ENCODE results near the gene NUDT8. TPM values are rescaled to one million over a fixed set of nuclear protein-coding genes. Genes with fewer than 3 reads are reported as not detected.

The NUDT8 gene
- total and polyA plus RNA-seq, 2 of the 8 experiments (the other 6 are each of a cell fraction or from before 2014, with no cell fraction given), result 7.2 to 8.3 TPM

GRCh38 chr11:67634366-67635230, 4.9 kb upstream of the NUDT8 start:
- DNase-seq (ENCODE audit: low read depth in 1 of 2, low spot score in 2 of 2) (no peak), FAIRE-seq (no peak)
- WGBS, 2 experiments (ENCODE audit: extremely low coverage in 1 of 2, insufficient coverage in 1 of 2, insufficient read length in 1 of 2, insufficient replicate concordance in 2 of 2, low coverage in 1 of 2, low lambda C conversion rate in 2 of 2, missing lambda C conversion rate in 1 of 2), result 86% methylated on average over 17 of the region's 20 CpGs; no CpG with 5 or more reads in 1 of the 2 experiments
- H3K27me3 ChIP-seq (replicated peaks in 1 of 4; ENCODE audit: control insufficient read depth in 3 of 4, extremely low read depth in 1 of 4, insufficient read depth in 3 of 4, low read length in 3 of 4), result peaks cover 0 to 7% (median 3%) of the 10 kb centered on the region in 4 experiments; a peak in 4 of 7 replicates
- H3K23ac ChIP-seq (ENCODE audit: insufficient read length), result no peak overlapping the region
- H3K56ac ChIP-seq (replicated peaks; ENCODE audit: insufficient read length, low read depth, low read length), result no peak overlapping the region
- H3K79me1 ChIP-seq (ENCODE audit: low read depth, low read length), result no peaks in the 10 kb centered on the region
- peaks cover 0 to 20% (median 12%) of the 10 kb centered on the region in 4 experiments; a peak in 5 of 7 replicates for H3K4me1 ChIP-seq (replicated peaks in 1 of 4; ENCODE audit: control insufficient read depth in 3 of 4, insufficient read depth in 4 of 4, low read length in 3 of 4)
- no peak overlapping the region for H4K91ac ChIP-seq (replicated peaks; ENCODE audit: insufficient read length, low read length)
- H2AFZ ChIP-seq (ENCODE audit: low read length), result no peak overlapping the region
- H4K5ac ChIP-seq (ENCODE audit: insufficient read length, low read depth, low read length), result no peak overlapping the region
- H3K9ac ChIP-seq (replicated peaks in 1 of 4; ENCODE audit: extremely low read depth in 1 of 4, low read depth in 3 of 4, low read length in 3 of 4), result no peak overlapping the region
- H3K79me2 ChIP-seq (ENCODE audit: control insufficient read depth in 1 of 2, insufficient read depth in 2 of 2, low read length in 2 of 2), result no peaks in the 10 kb centered on the region
- peaks cover 2% of the 10 kb centered on the region; the same call in 1 of the 2 replicates for H3K23me2 ChIP-seq (ENCODE audit: low read depth, low read length)
- H3K4me3 ChIP-seq (ENCODE audit: extremely low read depth in 1 of 4, insufficient read depth in 2 of 4, low read depth in 3 of 4, low read length in 4 of 4), result no peak overlapping the region
- H3K18ac ChIP-seq (ENCODE audit: extremely low read depth, low read length), result no peak overlapping the region
- no peak overlapping the region for H2AK5ac ChIP-seq (ENCODE audit: low read depth, low read length)
- no peak overlapping the region for H2BK120ac ChIP-seq (replicated peaks; ENCODE audit: low read depth, low read length)
- no peak overlapping the region for H3K14ac ChIP-seq (ENCODE audit: insufficient read length)
- H3K9me3 ChIP-seq (ENCODE audit: insufficient read depth in 2 of 2, low read depth in 1 of 2, low read length in 1 of 2), result no peaks in the 10 kb centered on the region
- ChIA-PET POLR2A (ENCODE audit: partially characterized antibody) (interaction anchor here (11.7 kb wide), 1 partner anchor 18 kb away, joined by 194 read pairs; no protein-coding TSS in a partner anchor), CTCF (ENCODE audit: partially characterized antibody) (interaction anchor here (0.8 to 10.1 kb wide), 10 partner anchors 11 to 278 kb away, joined by 3 to 117 read pairs (median 3); no protein-coding TSS in a partner anchor)
- no peak overlapping the region for H2BK12ac ChIP-seq (ENCODE audit: low read depth, low read length)
- H2BK20ac ChIP-seq (ENCODE audit: low read length), result 0 out of 2 replicates have a peak overlapping the region, but pooled peaks have one; percentile 37
- 0 out of 2 replicates have a peak overlapping the region, but pooled peaks have one; percentile 61 for H2BK5ac ChIP-seq (ENCODE audit: low read depth, low read length)
- H3K36me3 ChIP-seq (ENCODE audit: control insufficient read depth in 2 of 4, insufficient read depth in 4 of 4, low read length in 3 of 4), result no peaks in the 10 kb centered on the region
- no peak overlapping the region for H3K4me2 ChIP-seq (ENCODE audit: insufficient read depth in 1 of 2, low read depth in 2 of 2, low read length in 2 of 2)
- no peaks in the 10 kb centered on the region for H4K20me1 ChIP-seq (replicated peaks in 1 of 2; ENCODE audit: control insufficient read depth in 1 of 2, insufficient read depth in 2 of 2, low read length in 2 of 2)
- H3K27ac ChIP-seq (ENCODE audit: low read depth, low read length), result no peak overlapping the region
- no peak overlapping the region for H4K8ac ChIP-seq (ENCODE audit: extremely low read depth, insufficient read depth, low read length)
- no peak overlapping the region for H3K4ac ChIP-seq (replicated peaks; ENCODE audit: insufficient read length, low read depth, low read length)
- H2BK15ac ChIP-seq (ENCODE audit: low read length), result peak overlapping the region; percentile 93; the same call in 1 of the 2 replicates
- TF ChIP-seq CHD1 (IDR thresholded peaks at IDR 0.05; ENCODE audit: low read depth, low read length) (no peak), E2F6 (IDR thresholded peaks at IDR 0.05) (no peak), CBX5 (IDR thresholded peaks at IDR 0.05; ENCODE audit: low read depth, low read length) (no peak), CTCF (IDR thresholded peaks at IDR 0.05; ENCODE audit: control extremely low read depth in 1 of 3, insufficient read depth in 1 of 3, low read depth in 1 of 3, low read length in 3 of 3) (peak in 2 of 3 experiments; percentile 1 to 8; a peak in 2 of 4 replicates), RAD21 (IDR thresholded peaks at IDR 0.05 in 1 of 2, conservative IDR thresholded peaks at IDR 0.05 in 1 of 2; ENCODE audit: low read depth in 2 of 2, low read length in 2 of 2) (no peak), USF2 (IDR thresholded peaks at IDR 0.05; ENCODE audit: low read length) (no peak)
